Upper lobe of right lung (tissue), 1 donor: ENCODE measurements around the gene ZNF846. TPM values are rescaled to one million over a fixed set of nuclear protein-coding genes. Genes with fewer than 3 reads are reported as not detected.

Source experiments
- ATAC-seq: fragments of 200-7000 bp; cut with Tn5 transposase; one replicate; pipeline ENCODE4 v1.9.1; 2020; ENCODE audit warnings: mild to moderate bottlenecking, moderate library complexity
- DNase-seq: peaks from one replicate; pipeline ENCODE4 v3.0.0-alpha.2; 2020
- H3K27ac ChIP-seq: fragments of 200-600 bp; one replicate; pipeline ENCODE4 v1.8.0; 2022
- H3K27me3 ChIP-seq: fragments of 200-600 bp; one replicate; pipeline ENCODE4 v1.8.0; 2022; ENCODE audit warnings: mild to moderate bottlenecking
- H3K36me3 ChIP-seq: fragments of 200-600 bp; one replicate; pipeline ENCODE4 v1.8.0; 2022
- H3K4me1 ChIP-seq: fragments of 200-600 bp; one replicate; pipeline ENCODE4 v1.8.0; 2022
- H3K4me3 ChIP-seq: fragments of 200-600 bp; one replicate; pipeline ENCODE4 v1.8.0; 2022; ENCODE audit warnings: mild to moderate bottlenecking
- H3K9me3 ChIP-seq: fragments of 200-600 bp; one replicate; pipeline ENCODE4 v1.8.0; 2022
- intact Hi-C: fragments of 100-400 bp; cut with DNase I; formaldehyde crosslinking; loops from one replicate; pipeline ENCODE4 v1.11.0; 2022
- long read RNA-seq: library from polyadenylated mRNA; unstranded; transcript quantifications from one replicate; pipeline ENCODE4 v2.0.0, GENCODE V29; 2021
- total RNA-seq: library from RNA; stranded (reverse); fragmentation: NEBNext Ultra II Directional; extraction: Animal tissue kit (Norgen Biotek cat#: 25700); gene quantifications from one replicate; pipeline ENCODE4 v1.2.1, GENCODE V29; 2021
- TF ChIP-seq, protein P1 (sequence below): fragments of 200-600 bp; IDR thresholded peaks from one replicate; pipeline ENCODE4 v1.8.0; 2022; ENCODE audit warnings: antibody characterized with exemption
- donor health status: DM: no; HTN: yes; CAD: no; lungs with severe emphysema.

The ZNF846 gene
- total RNA-seq, result 10.2 TPM
- long read RNA-seq, partial matches to known transcripts, result 0 of 7 reads
- long read RNA-seq, other reads (novel, unspliced or antisense), result 5 of 7 reads

DNA sequence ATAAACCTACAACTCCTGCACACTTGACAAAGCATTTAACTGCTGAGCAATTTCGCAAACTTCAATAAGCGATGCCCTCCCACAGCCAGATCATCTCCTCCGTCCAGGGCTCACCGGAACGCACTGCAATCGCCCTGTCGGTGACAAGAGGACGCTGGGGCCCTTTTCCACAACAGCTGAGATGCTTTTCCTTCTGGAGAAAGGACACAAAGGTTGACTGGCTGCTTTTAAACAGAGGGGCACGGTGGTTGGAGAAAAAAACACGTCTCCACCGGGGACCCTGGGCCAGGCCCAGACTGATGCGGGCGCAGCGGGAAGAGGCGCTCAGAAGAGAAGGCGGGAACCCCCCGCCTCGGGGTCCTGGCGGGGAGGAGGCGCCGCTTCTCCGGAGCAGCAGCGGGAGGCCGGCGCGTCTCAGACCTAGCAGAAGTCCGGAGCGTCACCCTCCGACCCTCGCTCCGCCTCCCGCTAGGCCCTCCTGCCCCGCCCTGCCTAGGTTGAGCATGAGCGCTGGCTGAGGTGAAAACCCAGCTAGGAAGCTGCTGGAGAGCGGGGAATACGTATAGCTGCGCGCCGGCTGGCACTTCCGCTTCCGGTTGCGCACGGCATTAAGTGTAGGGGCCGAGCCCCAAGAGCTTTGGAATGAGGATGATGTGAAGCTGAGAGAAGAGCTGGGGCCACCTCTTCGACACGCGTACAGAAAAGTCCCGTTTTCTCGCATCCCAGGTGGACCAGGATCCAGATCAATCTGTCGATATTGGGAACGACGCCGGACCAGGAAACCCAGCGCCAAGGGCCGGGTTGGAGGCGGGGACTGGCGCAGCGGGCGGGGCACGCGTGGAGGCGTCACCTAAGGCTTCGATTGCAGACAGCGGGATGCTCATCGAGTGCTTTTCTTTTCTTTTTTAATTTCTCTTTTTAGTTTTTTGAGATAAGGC, at the start of gene ZNF846:
Gene ZNF846, minus strand, starts transcription at position 564 of the 938 bp plus-strand sequence. CDS start 3,788 bp downstream, outside the sequence.
- H3K4me1 ChIP-seq, result no peaks in the 10 kb centered on the region
- H3K9me3 ChIP-seq, result no peaks in the 10 kb centered on the region
- TF ChIP-seq, protein P1, sequence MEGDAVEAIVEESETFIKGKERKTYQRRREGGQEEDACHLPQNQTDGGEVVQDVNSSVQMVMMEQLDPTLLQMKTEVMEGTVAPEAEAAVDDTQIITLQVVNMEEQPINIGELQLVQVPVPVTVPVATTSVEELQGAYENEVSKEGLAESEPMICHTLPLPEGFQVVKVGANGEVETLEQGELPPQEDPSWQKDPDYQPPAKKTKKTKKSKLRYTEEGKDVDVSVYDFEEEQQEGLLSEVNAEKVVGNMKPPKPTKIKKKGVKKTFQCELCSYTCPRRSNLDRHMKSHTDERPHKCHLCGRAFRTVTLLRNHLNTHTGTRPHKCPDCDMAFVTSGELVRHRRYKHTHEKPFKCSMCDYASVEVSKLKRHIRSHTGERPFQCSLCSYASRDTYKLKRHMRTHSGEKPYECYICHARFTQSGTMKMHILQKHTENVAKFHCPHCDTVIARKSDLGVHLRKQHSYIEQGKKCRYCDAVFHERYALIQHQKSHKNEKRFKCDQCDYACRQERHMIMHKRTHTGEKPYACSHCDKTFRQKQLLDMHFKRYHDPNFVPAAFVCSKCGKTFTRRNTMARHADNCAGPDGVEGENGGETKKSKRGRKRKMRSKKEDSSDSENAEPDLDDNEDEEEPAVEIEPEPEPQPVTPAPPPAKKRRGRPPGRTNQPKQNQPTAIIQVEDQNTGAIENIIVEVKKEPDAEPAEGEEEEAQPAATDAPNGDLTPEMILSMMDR, result no peak
- no peaks in the 10 kb centered on the region for H3K27me3 ChIP-seq
- peak within 1 kb of the TSS; percentile 69 for H3K4me3 ChIP-seq
- ATAC-seq (peak; percentile 100), DNase-seq (peak; percentile 97)
- H3K36me3 ChIP-seq, result no peaks in the 10 kb centered on the region
- peak within 1 kb of the TSS; percentile 95 for H3K27ac ChIP-seq
- intact Hi-C loops, result no loop called here

DNA sequence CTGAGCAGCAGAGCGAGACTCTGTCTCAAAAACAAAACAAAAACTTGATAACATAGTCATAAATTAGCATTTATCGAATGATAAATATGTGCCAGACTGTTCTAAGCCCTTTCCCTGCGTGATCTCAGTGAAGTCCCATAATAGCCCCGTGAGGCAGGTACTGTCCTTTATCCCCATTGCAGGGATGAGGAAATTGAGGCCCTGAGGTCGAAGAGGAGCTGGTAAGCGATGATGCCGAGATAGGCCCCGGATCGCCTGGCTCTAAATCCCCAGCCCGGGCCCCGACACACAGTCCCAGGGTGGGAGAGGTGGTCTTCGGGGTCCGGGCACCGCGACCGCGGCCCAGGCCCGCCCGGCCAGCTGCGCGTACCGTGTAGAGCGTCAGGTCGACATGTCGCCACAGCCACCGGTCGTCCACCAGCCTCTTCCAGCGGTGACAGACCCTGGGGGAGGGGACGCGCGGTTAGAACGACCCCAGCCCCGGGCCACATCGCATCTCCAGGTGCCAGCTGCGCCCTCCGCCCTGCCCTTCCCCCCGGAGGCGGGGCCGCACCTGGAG, 49.7 kb upstream of the ZNF846 start:
- Histone ChIP-seq H3K27me3 (no peaks in the 10 kb centered on the region), H3K4me3 (peak overlapping the region; percentile 96), H3K9me3 (no peaks in the 10 kb centered on the region), H3K4me1 (peaks cover 20% of the 10 kb centered on the region), H3K36me3 (peaks cover 12% of the 10 kb centered on the region), H3K27ac (peak overlapping the region; percentile 95)
- DNase-seq (no peak), ATAC-seq (no peak)
- intact Hi-C loops, result no loop called here
- TF ChIP-seq, protein P1, result no peak

DNA sequence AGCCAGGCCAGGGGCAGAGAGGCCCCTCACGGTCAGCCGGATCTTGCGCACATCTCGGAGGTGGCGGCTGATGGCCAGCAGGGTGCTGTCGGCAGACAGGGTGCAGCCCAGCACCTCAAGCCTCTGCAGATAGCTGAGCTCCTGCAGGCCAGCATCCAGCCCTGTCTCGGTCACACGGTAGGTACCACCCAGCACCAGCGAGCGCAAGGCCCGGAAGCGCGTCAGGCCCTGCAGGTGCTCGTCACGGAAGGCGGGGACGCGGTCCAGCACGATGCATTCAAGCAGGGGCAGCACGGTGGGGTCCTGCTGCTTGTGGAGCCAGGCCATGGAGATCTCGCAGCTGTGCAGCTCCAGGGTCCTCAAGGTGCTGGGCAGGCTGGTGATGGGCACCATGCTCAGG, 42.6 kb upstream of the ZNF846 start:
- H3K4me3 ChIP-seq, result no peak overlapping the region
- no peaks in the 10 kb centered on the region for H3K4me1 ChIP-seq
- H3K27ac ChIP-seq, result no peak overlapping the region
- peak; percentile 32 for ATAC-seq
- TF ChIP-seq, protein P1, result no peak
- intact Hi-C loops, result no loop called here
- peaks cover 46% of the 10 kb centered on the region for H3K36me3 ChIP-seq
- no peaks in the 10 kb centered on the region for H3K9me3 ChIP-seq
- H3K27me3 ChIP-seq, result no peaks in the 10 kb centered on the region
- DNase-seq, result no peak

DNA sequence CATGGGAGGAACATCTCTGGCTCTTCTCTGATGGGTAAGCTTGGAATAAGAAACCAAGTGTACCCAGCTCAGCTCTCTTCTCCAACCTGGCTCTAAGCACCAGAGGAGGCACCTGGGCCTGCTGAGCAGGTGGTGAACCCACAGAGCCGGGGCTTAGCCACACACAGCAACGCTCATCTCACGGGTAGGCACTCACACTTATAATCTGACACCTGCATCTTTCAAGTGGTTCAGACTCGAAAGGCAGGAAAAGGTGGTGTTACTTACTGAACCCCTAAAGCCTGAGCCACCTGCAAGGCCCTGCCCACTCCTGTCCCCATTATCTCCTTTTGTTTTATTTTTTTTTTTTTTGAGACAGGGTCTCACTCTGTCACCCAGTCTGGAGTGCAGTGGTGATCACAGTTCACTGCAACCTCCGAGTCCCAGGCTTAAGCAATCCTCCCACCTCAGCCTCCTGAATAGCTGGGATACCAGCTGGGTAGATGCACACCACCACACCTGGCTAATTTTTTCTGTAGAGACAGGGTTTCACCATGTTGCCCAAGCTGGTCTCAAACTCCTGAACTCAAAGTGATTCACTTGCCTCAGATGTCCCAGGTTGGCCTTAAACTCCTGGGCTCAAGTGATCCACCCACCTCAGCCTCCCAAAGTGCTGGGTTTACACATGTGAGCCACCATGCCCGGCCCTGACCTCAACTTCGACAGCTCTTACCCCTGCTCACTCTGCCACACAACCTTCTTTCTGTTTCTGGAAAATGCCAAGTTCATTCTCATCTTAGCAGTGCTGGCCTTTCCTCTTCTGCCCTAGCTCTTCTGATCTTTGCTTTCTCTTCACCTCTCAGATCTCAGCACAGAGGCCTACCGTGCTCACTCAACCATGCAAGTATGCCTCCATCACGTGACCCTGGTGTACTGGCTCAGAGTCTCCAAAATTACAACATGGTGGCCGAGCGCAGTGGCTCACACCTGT, 40.6 kb upstream of the ZNF846 start:
- no peaks in the 10 kb centered on the region for H3K9me3 ChIP-seq
- H3K27me3 ChIP-seq, result no peaks in the 10 kb centered on the region
- ATAC-seq (no peak), DNase-seq (no peak)
- peaks cover 43% of the 10 kb centered on the region for H3K36me3 ChIP-seq
- intact Hi-C loops, result loop anchor here (10.0 kb wide), 1 partner anchor 184 kb away; the partner anchor contains the start of gene ZNF561
- H3K4me3 ChIP-seq, result no peak overlapping the region
- TF ChIP-seq, protein P1, result no peak
- no peaks in the 10 kb centered on the region for H3K4me1 ChIP-seq
- no peak overlapping the region for H3K27ac ChIP-seq

DNA sequence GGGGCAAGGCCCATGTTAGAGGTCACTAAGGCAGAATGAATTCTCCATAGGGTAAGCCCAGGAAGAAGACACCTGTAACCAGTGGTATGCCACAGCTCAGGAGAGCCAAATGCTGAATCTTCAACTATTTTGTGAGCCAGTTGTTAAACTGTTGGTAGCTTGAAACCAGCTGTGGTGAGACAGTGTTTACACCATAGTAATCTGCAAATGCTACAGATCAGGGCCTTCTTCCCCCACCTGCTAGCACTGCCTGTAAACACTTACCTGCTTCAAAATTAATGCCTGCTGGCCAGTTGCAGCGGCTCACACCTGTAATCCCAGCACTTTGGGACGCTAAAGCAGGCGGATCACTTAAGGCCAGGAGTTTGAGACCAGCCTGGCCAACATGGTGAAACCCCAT, 38.3 kb upstream of the ZNF846 start:
- no peak for DNase-seq
- no peak for ATAC-seq
- intact Hi-C loops, result loop anchor here (10.0 kb wide), 1 partner anchor 182 kb away; the partner anchor contains the start of gene ZNF561
- peaks cover 28% of the 10 kb centered on the region for H3K36me3 ChIP-seq
- TF ChIP-seq, protein P1, result no peak
- H3K27me3 ChIP-seq, result no peaks in the 10 kb centered on the region
- no peaks in the 10 kb centered on the region for H3K4me1 ChIP-seq
- no peaks in the 10 kb centered on the region for H3K9me3 ChIP-seq
- H3K27ac ChIP-seq, result no peak overlapping the region
- H3K4me3 ChIP-seq, result no peak overlapping the region
